B cell (primary cell): ENCODE results near the gene EVX1. TPM values are rescaled to one million over a fixed set of nuclear protein-coding genes. Genes with fewer than 3 reads are reported as not detected.

ENCODE experiments used
- ATAC-seq: fragments of 200-7000 bp; cut with Tn5 transposase; one replicate; pipeline ENCODE4 v1.10.0; 2021; ENCODE audit warnings: low read depth, mild to moderate bottlenecking, moderate number of reproducible peaks, moderate library complexity
- CTCF ChIA-PET: fragments of 350-600 bp; sonication (Branson Sonifier 250); formaldehyde crosslinking; loops from one replicate; lab custom pipeline; 2021; ENCODE audit warnings: antibody characterized with exemption, inconsistent platforms; lab: Charles Lee
- POLR2A ChIA-PET: fragments of 350-600 bp; sonication (Branson Sonifier 250); formaldehyde crosslinking; loops from one replicate; lab custom pipeline; 2021; ENCODE audit warnings: antibody characterized with exemption; lab: Charles Lee
- DNase-seq: peaks from one replicate; pipeline ENCODE4 v3.0.0; 2013
- H2AFZ ChIP-seq: 2 replicates; pipeline ENCODE4 v1.6.1; 2012; ENCODE audit warnings: mild to moderate bottlenecking, low read depth, low read length; ENCODE audit not compliant: insufficient read depth, poor library complexity, severe bottlenecking
- H3K27ac ChIP-seq, 2 donors: 1 replicate in 1 of 2; 2 replicates in 1 of 2; pipeline ENCODE4 v1.5.1; 2012 to 2013; ENCODE audit warnings: low read length in 2 of 2, mild to moderate bottlenecking in 2 of 2, moderate library complexity in 1 of 2
- H3K27me3 ChIP-seq, 4 experiments: fragments of 200-600 bp in 1 of 4; sonication (generic) in 1 of 4; replicated peaks in 1 of 4; 1 replicate in 2 of 4; 2 replicates in 2 of 4; pipeline versions ENCODE4 v1.6.1 to v1.7.0; 2013 to 2016; ENCODE audit warnings: low read length in 3 of 4, mild to moderate bottlenecking in 2 of 4, mixed read lengths in 1 of 4, moderate library complexity in 1 of 4; ENCODE audit not compliant: insufficient read depth in 4 of 4, control insufficient read depth in 3 of 4; ENCODE audit errors: control extremely low read depth in 1 of 4
- H3K36me3 ChIP-seq, 2 experiments: replicated peaks in 1 of 2; 1 replicate in 1 of 2; 2 replicates in 1 of 2; pipeline versions ENCODE4 v1.6.1 to v1.7.1; 2013; ENCODE audit warnings: low read length in 1 of 2; ENCODE audit not compliant: insufficient read depth in 2 of 2, control insufficient read depth in 1 of 2; ENCODE audit errors: control extremely low read depth in 1 of 2, extremely low read depth in 1 of 2
- H3K4me1 ChIP-seq, 2 donors: fragments of 200-600 bp in 1 of 2; sonication (generic) in 1 of 2; 1 replicate in 1 of 2; 2 replicates in 1 of 2; pipeline versions ENCODE4 v1.5.1 to v1.6.1; 2013 to 2017; ENCODE audit warnings: low read length in 2 of 2; ENCODE audit not compliant: control insufficient read depth in 2 of 2, insufficient read depth in 2 of 2
- H3K4me2 ChIP-seq: replicated peaks from 2 replicates; pipeline ENCODE3; 2012; ENCODE audit warnings: mild to moderate bottlenecking, low read depth, low read length; ENCODE audit not compliant: poor library complexity, severe bottlenecking
- H3K4me3 ChIP-seq, 5 experiments: fragments of 200-600 bp in 1 of 5; sonication (generic) in 1 of 5; 1 replicate in 3 of 5; 2 replicates in 2 of 5; pipeline versions ENCODE4 v1.5.1 to v1.7.0; 2011 to 2016; ENCODE audit warnings: low read length in 4 of 5, mild to moderate bottlenecking in 4 of 5, low read depth in 2 of 5, control low read depth in 1 of 5, moderate library complexity in 1 of 5; ENCODE audit not compliant: insufficient read depth in 1 of 5; ENCODE audit errors: control extremely low read depth in 1 of 5, extremely low read depth in 1 of 5
- H3K79me2 ChIP-seq: fragments of 200-600 bp; sonication (generic); one replicate; pipeline ENCODE4 v1.6.0; 2016; ENCODE audit warnings: low read length; ENCODE audit not compliant: control insufficient read depth, insufficient read depth
- H3K9ac ChIP-seq: fragments of 200-600 bp; sonication (generic); 2 replicates; pipeline ENCODE4 v1.6.1; 2017; ENCODE audit warnings: mild to moderate bottlenecking, low read length, moderate library complexity
- H3K9me3 ChIP-seq, 3 donors: one replicate each; pipeline versions ENCODE4 v1.6.1 to v1.7.1; 2013; ENCODE audit warnings: low read length in 2 of 3; ENCODE audit not compliant: control insufficient read depth in 2 of 3, insufficient read depth in 1 of 3; ENCODE audit errors: control extremely low read depth in 1 of 3
- H4K20me1 ChIP-seq: 2 replicates; pipeline ENCODE4 v1.6.0; 2012; ENCODE audit warnings: mild to moderate bottlenecking, low read length; ENCODE audit not compliant: insufficient read depth, control insufficient read depth, poor library complexity, severe bottlenecking
- H3K27ac Mint-ChIP-seq: one replicate; pipeline ENCODE4 v1.8.0; 2021; ENCODE audit warnings: mixed read lengths
- H3K27me3 Mint-ChIP-seq: one replicate; pipeline ENCODE4 v1.8.0; 2021; ENCODE audit warnings: mixed read lengths
- H3K4me1 Mint-ChIP-seq: one replicate; pipeline ENCODE4 v1.8.0; 2021; ENCODE audit warnings: mixed read lengths
- H3K4me3 Mint-ChIP-seq: one replicate; pipeline ENCODE4 v1.8.0; 2021; ENCODE audit warnings: mixed read lengths
- H3K9me3 Mint-ChIP-seq: one replicate; pipeline ENCODE4 v1.8.0; 2022; ENCODE audit warnings: mixed read lengths; ENCODE audit not compliant: insufficient read depth
- EZH2 ChIP-seq: IDR thresholded peaks from 2 replicates; pipeline ENCODE4 v1.6.1; 2012; ENCODE audit warnings: borderline replicate concordance, low read depth, mild to moderate bottlenecking, moderate library complexity, low read length; ENCODE audit not compliant: insufficient read depth, poor library complexity, severe bottlenecking
- WGBS: methylation state at CpG from one replicate; pipeline ENCODE4 v1.1.5; 2013; ENCODE audit warnings: missing lambda C conversion rate; ENCODE audit not compliant: insufficient coverage; 5-methylcytosine and 5-hydroxymethylcytosine counted together
- intact Hi-C: fragments of 100-400 bp; cut with micrococcal nuclease; formaldehyde crosslinking; loops from one replicate; pipeline ENCODE4 v1.10.0; 2022
- polyA plus RNA-seq: library from polyadenylated mRNA; depleted of rRNA; stranded (reverse); fragments of >200 nt; gene quantifications from 2 replicates; pipeline ENCODE4 v1.2.3, GENCODE V29; 2012
- total RNA-seq, 2 donors: library from RNA; stranded (reverse); fragments of 120-200 nt in 1 of 2; gene quantifications; 1 replicate in 1 of 2; 2 replicates in 1 of 2; pipeline versions ENCODE4 v1.2.3 to v1.2.4, GENCODE V29; 2013 to 2022
- TF ChIP-seq, protein P1 (sequence below): fragments of 200-600 bp; IDR thresholded peaks from one replicate; pipeline ENCODE4 v1.8.0; 2022; ENCODE audit warnings: antibody characterized with exemption, mild to moderate bottlenecking

The EVX1 gene
- total and polyA plus RNA-seq, 2 donors (not counting 1 experiment from before 2014, with no cell fraction given), result not detected

DNA sequence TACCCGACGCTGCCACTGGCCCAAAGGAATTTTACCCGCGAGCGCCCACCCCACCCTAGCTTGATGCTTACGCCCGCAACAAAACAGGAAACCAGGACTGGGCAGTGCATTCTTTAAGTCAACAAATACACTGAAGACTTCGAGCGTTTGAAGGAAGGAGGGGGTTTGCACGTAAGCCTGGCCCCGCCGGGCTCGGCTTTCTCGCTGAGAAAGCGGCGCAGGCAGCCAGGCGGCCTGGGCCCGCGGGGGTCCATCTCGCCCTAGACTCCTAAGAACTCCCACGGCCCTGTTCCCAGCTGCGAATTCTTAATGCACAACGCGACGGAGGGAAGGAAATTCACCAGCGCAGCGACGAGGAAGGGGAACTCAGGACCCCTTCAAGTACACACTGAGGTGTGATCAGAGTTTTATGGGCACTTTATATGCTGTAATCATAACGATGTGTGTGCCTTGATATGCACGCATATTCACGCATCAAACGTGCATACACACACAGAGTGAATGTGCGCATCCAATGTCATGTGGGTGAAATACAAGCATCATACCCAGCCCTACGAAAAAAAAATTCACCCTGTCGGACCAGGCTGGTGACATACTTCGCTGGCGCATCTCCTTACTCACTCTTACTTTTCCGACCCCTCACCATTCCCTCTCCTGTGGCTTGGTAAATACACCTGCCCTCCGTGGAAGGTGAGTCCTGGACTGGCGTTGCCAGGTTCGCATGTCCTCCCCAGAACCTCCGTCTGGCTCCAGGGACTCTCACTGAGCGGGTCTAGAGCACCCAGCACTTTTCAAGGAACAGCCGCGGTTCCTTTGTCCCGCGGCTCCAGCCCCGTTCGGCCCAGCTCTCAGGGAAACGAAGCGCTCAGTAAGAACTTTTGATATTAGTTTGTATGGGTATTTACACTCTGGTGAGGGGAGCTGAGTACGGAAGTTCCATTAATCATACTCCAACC lies 37.0 kb upstream of the EVX1 start:
- intact Hi-C loops, result loop anchor here (2.0 kb wide), 1 partner anchor 21 kb away; the partner anchor contains the start of gene HOXA11
- peaks cover 1 to 97% (median 91%) of the 10 kb centered on the region in 4 experiments for H3K27me3 ChIP-seq
- no peak overlapping the region for H3K9ac ChIP-seq
- no peaks in the 10 kb centered on the region for H3K79me2 ChIP-seq
- H3K4me1 ChIP-seq, result peaks cover 34 to 55% of the 10 kb centered on the region in 2 donors
- Mint-ChIP-seq H3K9me3 (no peaks in the 10 kb centered on the region), H3K27me3 (peaks cover 90% of the 10 kb centered on the region), H3K4me3 (peak overlapping the region; percentile 41), H3K27ac (peak overlapping the region; percentile 37), H3K4me1 (peaks cover 34% of the 10 kb centered on the region)
- TF ChIP-seq, protein P1, sequence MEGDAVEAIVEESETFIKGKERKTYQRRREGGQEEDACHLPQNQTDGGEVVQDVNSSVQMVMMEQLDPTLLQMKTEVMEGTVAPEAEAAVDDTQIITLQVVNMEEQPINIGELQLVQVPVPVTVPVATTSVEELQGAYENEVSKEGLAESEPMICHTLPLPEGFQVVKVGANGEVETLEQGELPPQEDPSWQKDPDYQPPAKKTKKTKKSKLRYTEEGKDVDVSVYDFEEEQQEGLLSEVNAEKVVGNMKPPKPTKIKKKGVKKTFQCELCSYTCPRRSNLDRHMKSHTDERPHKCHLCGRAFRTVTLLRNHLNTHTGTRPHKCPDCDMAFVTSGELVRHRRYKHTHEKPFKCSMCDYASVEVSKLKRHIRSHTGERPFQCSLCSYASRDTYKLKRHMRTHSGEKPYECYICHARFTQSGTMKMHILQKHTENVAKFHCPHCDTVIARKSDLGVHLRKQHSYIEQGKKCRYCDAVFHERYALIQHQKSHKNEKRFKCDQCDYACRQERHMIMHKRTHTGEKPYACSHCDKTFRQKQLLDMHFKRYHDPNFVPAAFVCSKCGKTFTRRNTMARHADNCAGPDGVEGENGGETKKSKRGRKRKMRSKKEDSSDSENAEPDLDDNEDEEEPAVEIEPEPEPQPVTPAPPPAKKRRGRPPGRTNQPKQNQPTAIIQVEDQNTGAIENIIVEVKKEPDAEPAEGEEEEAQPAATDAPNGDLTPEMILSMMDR, result no peak
- TF ChIP-seq EZH2, result peak; percentile 64
- H3K9me3 ChIP-seq, result peaks cover 1 to 46% (median 6%) of the 10 kb centered on the region in 3 donors
- no peak overlapping the region for H3K27ac ChIP-seq
- ATAC-seq (no peak), DNase-seq (peak; percentile 45)
- no peak overlapping the region for H3K4me3 ChIP-seq
- WGBS, result 11% methylated on average over 38 of the region's 52 CpGs
- POLR2A ChIA-PET, result no interaction called here
- CTCF ChIA-PET, result interaction anchor here (0.8 to 2.4 kb wide), 4 partner anchors 9 to 13 kb away, joined by 3 to 7 read pairs (median 4); no protein-coding TSS in a partner anchor
- no peaks in the 10 kb centered on the region for H3K36me3 ChIP-seq
- H4K20me1 ChIP-seq, result no peaks in the 10 kb centered on the region
- no peak overlapping the region for H2AFZ ChIP-seq
- H3K4me2 ChIP-seq, result peak overlapping the region; percentile 9
